BLaER1 treated with 17β-estradiol and CSF1 and Interleukin-3, amounts not matched to agents 10 nM and 100 nM (cell line): ENCODE measurements around the gene COL15A1.
"Not testable (repeated sequence)": the region's sequence is repeated elsewhere in the genome, so short reads cannot be mapped to it uniquely, and the experiment has no call there.

Experiments
- H3K27ac ChIP-seq, 11 experiments: shearing (Covaris generic); formaldehyde crosslinking; 2 replicates each; pipeline ENCODE4 v1.8.1; 2022
- H3K27me3 ChIP-seq, 11 experiments: shearing (Covaris generic); formaldehyde crosslinking; 2 replicates each; pipeline ENCODE4 v1.8.1; 2022
- H3K36me3 ChIP-seq, 11 experiments: shearing (Covaris generic); formaldehyde crosslinking; 2 replicates each; pipeline ENCODE4 v1.8.1; 2022
- H3K4me1 ChIP-seq, 10 experiments: shearing (Covaris generic); formaldehyde crosslinking; 2 replicates each; pipeline ENCODE4 v1.8.1; 2022
- H3K4me2 ChIP-seq, 11 experiments: shearing (Covaris generic); formaldehyde crosslinking; 2 replicates each; pipeline ENCODE4 v1.8.1; 2022
- H3K4me3 ChIP-seq, 10 experiments: shearing (Covaris generic); formaldehyde crosslinking; 2 replicates each; pipeline ENCODE4 v1.8.1; 2022
- H3K9ac ChIP-seq, 11 experiments: shearing (Covaris generic); formaldehyde crosslinking; 2 replicates each; pipeline ENCODE4 v1.8.1; 2022
- H3K9me3 ChIP-seq, 11 experiments: shearing (Covaris generic); formaldehyde crosslinking; replicated peaks in 1 of 11; 2 replicates each; pipeline ENCODE4 v1.8.1; 2022
- H4K20me1 ChIP-seq, 11 experiments: shearing (Covaris generic); formaldehyde crosslinking; 2 replicates each; pipeline ENCODE4 v1.8.1; 2022
- Cebpa-rat ChIP-seq, 11 experiments: shearing (Covaris generic); IDR thresholded peaks; 2 replicates each; pipeline ENCODE4 v1.8.1; 2022

The COL15A1 gene

GRCh38 chr9:99087462-99087861 lies 143.8 kb downstream of the COL15A1 start:
- peaks cover 19 to 38% (median 29%) of the 10 kb centered on the region in 11 experiments for H3K9me3 ChIP-seq
- no peaks in the 10 kb centered on the region for H3K27me3 ChIP-seq
- TF ChIP-seq Cebpa-rat (IDR thresholded peaks at IDR 0.05), result no peak
- no peak overlapping the region for H3K9ac ChIP-seq
- H3K4me2 ChIP-seq, result peak overlapping the region in 5 of 11 experiments; percentile 66 to 82 (median 80); a peak in 10 of 22 replicates
- peak overlapping the region in 2 of 11 experiments; percentile 76 to 79; a peak in 3 of 22 replicates for H3K27ac ChIP-seq
- H4K20me1 ChIP-seq, result no peaks in the 10 kb centered on the region
- H3K36me3 ChIP-seq, result peaks cover 0 to 9% (median 0%) of the 10 kb centered on the region in 11 experiments; a peak in 2 of 22 replicates
- peaks cover 21 to 46% (median 31%) of the 10 kb centered on the region in 10 experiments for H3K4me1 ChIP-seq
- H3K4me3 ChIP-seq, result no peak overlapping the region

- H3K4me3 ChIP-seq, result no peak overlapping the region
- H3K4me2 ChIP-seq, result no peak overlapping the region
- no peak overlapping the region for H3K27ac ChIP-seq
- peaks cover 0 to 9% (median 0%) of the 10 kb centered on the region in 11 experiments; a peak in 2 of 22 replicates for H3K36me3 ChIP-seq
- H3K9ac ChIP-seq, result no peak overlapping the region
- H4K20me1 ChIP-seq, result no peaks in the 10 kb centered on the region
- H3K27me3 ChIP-seq, result no peaks in the 10 kb centered on the region
- peaks cover 10 to 43% (median 18%) of the 10 kb centered on the region in 10 experiments; a peak in 19 of 20 replicates for H3K4me1 ChIP-seq
- TF ChIP-seq Cebpa-rat (IDR thresholded peaks at IDR 0.05), result no peak
- H3K9me3 ChIP-seq, result peaks cover 19 to 39% (median 29%) of the 10 kb centered on the region in 11 experiments
Measured at GRCh38 chr9:99090336-99091130, 146.8 kb downstream of the COL15A1 start.

DNA sequence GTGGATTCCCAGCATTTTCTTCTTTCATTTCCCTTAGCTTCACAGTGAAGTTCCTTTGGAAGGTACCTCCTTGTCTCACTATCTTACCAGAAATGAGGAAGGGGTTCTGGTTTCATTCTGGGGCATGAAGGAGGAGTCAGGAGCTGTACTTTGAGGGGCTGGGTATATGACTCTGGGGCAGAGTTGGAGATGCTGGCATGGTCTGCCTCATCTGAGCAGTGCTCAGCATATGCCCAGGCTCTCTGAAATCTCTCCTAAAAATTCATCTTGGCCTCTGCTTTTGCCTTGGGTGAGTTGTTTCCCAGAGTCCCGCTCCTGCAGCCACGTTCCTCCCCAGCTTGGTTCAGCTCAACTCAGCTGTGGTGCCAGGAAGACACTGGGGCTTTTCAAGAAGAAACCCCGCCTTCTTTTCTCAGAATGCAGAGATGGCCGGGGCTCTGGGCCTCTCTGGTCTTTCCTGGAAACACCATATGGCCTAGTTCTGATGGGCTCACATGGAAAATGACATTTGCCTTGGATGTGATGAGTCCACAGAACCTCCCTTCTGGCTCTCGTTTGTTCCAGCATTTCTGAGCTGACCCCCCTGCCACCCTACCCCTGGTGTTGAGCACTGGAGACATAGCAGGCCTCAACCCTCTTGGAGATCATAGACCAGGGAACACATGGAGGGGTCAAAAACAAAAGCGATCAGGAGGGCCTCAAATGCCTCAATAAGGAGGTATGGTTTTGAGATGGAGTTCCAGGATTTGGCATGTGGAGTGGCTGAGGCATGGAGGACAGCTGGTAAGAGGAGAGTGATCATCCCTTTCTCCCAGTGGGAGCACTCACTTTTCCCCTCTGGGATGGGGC lies 149.2 kb downstream of the COL15A1 start:
- Histone ChIP-seq H4K20me1 (no peaks in the 10 kb centered on the region), H3K9me3 (peaks cover 19 to 37% (median 29%) of the 10 kb centered on the region in 11 experiments), H3K36me3 (peaks cover 0 to 9% (median 0%) of the 10 kb centered on the region in 11 experiments; a peak in 2 of 22 replicates), H3K4me2 (peak overlapping the region in 3 of 11 experiments; percentile 38 to 88 (median 61); a peak in 6 of 22 replicates), H3K27me3 (no peaks in the 10 kb centered on the region), H3K27ac (no peak overlapping the region), H3K4me3 (no peak overlapping the region), H3K9ac (no peak overlapping the region), H3K4me1 (peaks cover 0 to 27% (median 0%) of the 10 kb centered on the region in 10 experiments; a peak in 7 of 20 replicates)
- no peak for TF ChIP-seq Cebpa-rat (IDR thresholded peaks at IDR 0.05)

DNA sequence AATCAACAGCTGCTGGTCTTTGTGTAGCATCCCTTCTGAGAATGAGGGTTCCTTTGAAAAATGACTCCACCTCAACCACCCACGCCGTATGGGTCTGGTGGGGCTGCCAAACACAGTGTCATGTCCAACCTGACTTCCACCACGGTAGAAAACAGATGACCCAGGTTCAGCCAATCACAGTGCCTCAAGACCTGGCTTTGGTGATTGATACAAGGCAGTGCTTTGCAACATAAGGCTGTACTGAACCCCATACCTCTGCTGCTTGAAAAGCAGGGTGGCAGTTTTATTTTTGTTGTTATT lies 149.7 kb downstream of the COL15A1 start:
- H3K4me3 ChIP-seq, result no peak overlapping the region
- no peaks in the 10 kb centered on the region for H4K20me1 ChIP-seq
- peaks cover 19 to 32% (median 25%) of the 10 kb centered on the region in 11 experiments for H3K9me3 ChIP-seq
- H3K9ac ChIP-seq, result no peak overlapping the region
- H3K27ac ChIP-seq, result no peak overlapping the region
- 0 out of 22 replicates have a peak overlapping the region, but pooled peaks of 1 of the 11 experiments have one; percentile 61 for H3K4me2 ChIP-seq
- H3K27me3 ChIP-seq, result no peaks in the 10 kb centered on the region
- H3K4me1 ChIP-seq, result peaks cover 0 to 23% (median 0%) of the 10 kb centered on the region in 10 experiments; a peak in 7 of 20 replicates
- H3K36me3 ChIP-seq, result peaks cover 0 to 9% (median 0%) of the 10 kb centered on the region in 11 experiments; a peak in 2 of 22 replicates
- no peak for TF ChIP-seq Cebpa-rat (IDR thresholded peaks at IDR 0.05)

DNA sequence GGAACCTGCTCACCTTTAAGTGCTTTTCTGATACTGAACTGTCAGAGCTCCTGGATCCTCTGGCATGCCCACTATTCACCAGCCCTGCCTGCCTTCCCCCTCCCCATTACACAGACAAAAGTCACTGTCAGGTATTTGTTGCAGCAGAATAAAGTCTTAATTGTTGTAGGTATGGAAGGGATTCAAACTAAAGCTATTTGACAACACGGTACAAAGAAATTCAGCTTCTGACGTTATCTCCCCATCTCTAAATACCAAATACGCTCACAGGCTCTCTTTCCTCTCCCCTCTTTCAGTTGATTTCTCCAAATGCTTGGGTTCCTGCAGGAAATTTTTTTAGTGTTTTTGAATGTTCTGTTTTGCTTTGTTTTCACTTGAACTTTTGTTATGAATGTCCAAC lies 151.9 kb downstream of the COL15A1 start:
- Histone ChIP-seq H3K27ac (no peak overlapping the region), H3K4me2 (no peak overlapping the region), H3K9ac (no peak overlapping the region), H3K9me3 (peaks cover 2 to 25% (median 10%) of the 10 kb centered on the region in 11 experiments; a peak in 19 of 22 replicates), H4K20me1 (no peaks in the 10 kb centered on the region), H3K4me3 (no peak overlapping the region), H3K4me1 (peaks cover 0 to 23% (median 0%) of the 10 kb centered on the region in 10 experiments; a peak in 7 of 20 replicates), H3K36me3 (no peaks in the 10 kb centered on the region), H3K27me3 (no peaks in the 10 kb centered on the region)
- no peak for TF ChIP-seq Cebpa-rat (IDR thresholded peaks at IDR 0.05)

DNA sequence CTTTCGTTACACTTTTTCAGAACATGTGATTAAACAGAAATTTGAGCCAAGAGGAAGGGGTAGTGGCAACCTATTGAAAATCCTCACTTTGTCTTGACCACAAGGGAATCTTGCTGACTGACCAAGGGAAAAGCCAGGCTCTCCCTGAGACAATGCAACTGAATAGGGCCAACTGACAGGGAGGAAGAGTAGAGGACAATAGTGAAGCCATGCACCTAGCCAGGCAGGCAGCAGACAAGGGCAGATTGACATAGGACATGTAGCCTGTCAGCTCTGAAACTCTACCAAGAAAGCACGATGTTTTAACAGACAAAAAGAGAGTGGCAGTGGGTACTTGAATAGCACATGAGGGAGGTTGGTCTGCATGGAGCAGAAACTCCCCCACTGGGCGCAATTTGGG lies 152.7 kb downstream of the COL15A1 start:
- no peak overlapping the region for H3K27ac ChIP-seq

DNA sequence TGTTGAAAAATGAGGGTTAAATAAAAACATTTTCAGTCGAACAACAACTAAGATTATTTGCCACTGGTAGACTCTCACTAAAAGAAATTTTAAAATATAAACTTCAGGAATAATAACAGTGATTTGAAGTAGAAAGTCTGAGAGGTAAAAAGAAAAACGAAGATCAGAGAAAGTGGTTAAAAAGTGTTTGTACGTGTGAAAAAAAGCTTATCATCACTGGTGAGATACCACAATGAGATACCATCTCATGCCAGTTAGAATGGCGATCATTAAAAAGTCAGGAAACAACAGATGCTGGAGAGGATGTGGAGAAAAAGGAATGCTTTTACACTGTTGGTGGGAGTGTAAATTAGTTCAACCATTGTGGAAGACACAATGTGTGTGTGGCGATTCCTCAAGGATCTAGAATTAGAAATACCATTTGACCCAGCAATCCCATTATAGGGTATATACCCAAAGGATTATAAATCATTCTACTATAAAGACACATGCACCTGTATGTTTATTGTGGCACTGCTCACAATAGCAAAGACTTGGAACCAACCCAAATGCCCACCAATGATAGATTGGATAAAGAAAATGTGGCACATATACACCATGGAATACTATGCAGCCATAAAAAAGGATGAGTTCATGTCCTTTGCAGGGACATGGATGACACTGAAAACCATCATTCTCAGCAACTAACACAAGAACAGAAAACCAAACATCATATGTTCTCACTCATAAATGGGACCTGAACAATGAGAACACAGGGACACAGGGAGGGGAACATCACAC lies 156.3 kb downstream of the COL15A1 start:
- not testable (repeated sequence) for H3K27ac ChIP-seq, H3K4me2 ChIP-seq, H3K9ac ChIP-seq, H4K20me1 ChIP-seq, H3K36me3 ChIP-seq, H3K4me3 ChIP-seq
- Histone ChIP-seq H3K4me1 (peaks cover 7 to 30% (median 12%) of the 10 kb centered on the region in 10 experiments; a peak in 19 of 20 replicates), H3K9me3 (peaks cover 0 to 25% (median 0%) of the 10 kb centered on the region in 11 experiments; a peak in 8 of 22 replicates), H3K27me3 (peaks cover 0 to 16% (median 10%) of the 10 kb centered on the region in 11 experiments; a peak in 13 of 22 replicates)

More for the DNA sequence above, 152.7 kb downstream of the COL15A1 start:
- TF ChIP-seq Cebpa-rat (IDR thresholded peaks at IDR 0.05), result no peak
- Histone ChIP-seq H4K20me1 (no peaks in the 10 kb centered on the region), H3K4me2 (no peak overlapping the region; a peak in 1 of 22 replicates), H3K9me3 (peaks cover 0 to 23% (median 2%) of the 10 kb centered on the region in 11 experiments; a peak in 10 of 22 replicates), H3K9ac (no peak overlapping the region), H3K36me3 (no peaks in the 10 kb centered on the region), H3K27me3 (no peaks in the 10 kb centered on the region), H3K4me1 (peaks cover 0 to 23% (median 0%) of the 10 kb centered on the region in 10 experiments; a peak in 7 of 20 replicates), H3K4me3 (no peak overlapping the region)

DNA sequence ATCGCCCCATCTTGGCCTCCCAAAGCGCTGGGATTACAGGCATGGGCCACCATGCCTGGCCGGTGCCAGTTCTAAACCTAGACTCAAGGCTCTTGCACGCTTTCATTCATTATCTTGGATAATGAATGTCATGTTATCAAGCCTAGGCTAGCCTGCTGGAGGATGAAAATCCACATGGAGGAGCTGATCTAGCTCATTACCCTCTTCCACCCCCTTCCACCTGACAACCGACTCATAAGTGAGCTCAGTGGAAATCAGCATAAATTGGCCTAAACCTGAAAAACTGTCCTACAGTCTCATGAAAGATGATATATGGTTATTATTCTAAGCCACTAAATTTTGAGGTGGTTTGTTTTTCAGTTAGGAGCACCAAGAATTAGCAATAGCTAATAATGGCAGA lies 157.6 kb downstream of the COL15A1 start:
- TF ChIP-seq Cebpa-rat (IDR thresholded peaks at IDR 0.05), result no peak
- Histone ChIP-seq H4K20me1 (peaks cover 0 to 12% (median 5%) of the 10 kb centered on the region in 11 experiments; a peak in 11 of 22 replicates), H3K4me2 (no peak overlapping the region), H3K9ac (no peak overlapping the region), H3K4me3 (no peak overlapping the region), H3K4me1 (peaks cover 11 to 29% (median 14%) of the 10 kb centered on the region in 10 experiments), H3K27ac (no peak overlapping the region), H3K36me3 (no peaks in the 10 kb centered on the region), H3K9me3 (peaks cover 0 to 25% (median 0%) of the 10 kb centered on the region in 11 experiments; a peak in 8 of 22 replicates), H3K27me3 (peaks cover 0 to 26% (median 12%) of the 10 kb centered on the region in 11 experiments; a peak in 13 of 22 replicates)
